ENCODE data around the gene NTN4. TPM values are rescaled to one million over a fixed set of nuclear protein-coding genes. Genes with fewer than 3 reads are reported as not detected.
A peak's percentile ranks its signal among the peaks of the same experiment; 100 is the strongest.

The NTN4 gene
- total and polyA plus RNA-seq, 4 donors = 22.1 to 72.4 (median 53.5) TPM

DNA sequence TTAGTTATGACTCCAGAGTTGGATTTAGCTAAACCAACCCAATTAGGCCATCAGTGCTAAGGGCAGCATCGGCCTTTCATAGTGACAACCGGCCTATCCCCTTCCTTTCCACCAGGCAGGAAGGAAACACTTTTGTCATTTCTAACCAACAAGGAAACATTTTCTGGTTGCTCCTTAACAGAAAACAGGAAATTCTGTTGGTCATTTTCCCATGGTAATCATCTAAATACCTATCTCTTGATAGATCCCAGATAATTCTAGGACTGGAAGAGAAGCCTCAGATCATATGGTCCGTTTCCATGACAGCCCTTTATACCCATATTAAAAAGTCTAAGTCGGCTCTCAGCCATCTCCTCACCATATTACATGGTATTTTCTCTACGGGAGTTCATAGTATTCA lies 160.1 kb downstream of the NTN4 start:
- H3K4me1 ChIP-seq (ENCODE audit: control insufficient read depth in 5 of 5, insufficient read depth in 5 of 5, low read length in 5 of 5) = peaks cover 0 to 4% (median 0%) of the 10 kb centered on the region in 5 donors
- no peaks in the 10 kb centered on the region for H3K27me3 ChIP-seq (ENCODE audit: control insufficient read depth in 3 of 3, insufficient read depth in 3 of 3, low read length in 2 of 3)
- DNase-seq (no peak), ATAC-seq (ENCODE audit: insufficient read depth, low FRiP score) (no peak)
- no peak overlapping the region for H3K9ac ChIP-seq (ENCODE audit: insufficient read depth in 1 of 2, low read length in 2 of 2)
- no peak overlapping the region for H3K4me3 ChIP-seq
- 69 to 73% methylated on average over 5 of the region's 5 CpGs for WGBS, 2 donors
- H3K36me3 ChIP-seq (ENCODE audit: control insufficient read depth in 4 of 4, insufficient read depth in 4 of 4, low read length in 4 of 4) = no peaks in the 10 kb centered on the region
- TF ChIP-seq, protein P1, sequence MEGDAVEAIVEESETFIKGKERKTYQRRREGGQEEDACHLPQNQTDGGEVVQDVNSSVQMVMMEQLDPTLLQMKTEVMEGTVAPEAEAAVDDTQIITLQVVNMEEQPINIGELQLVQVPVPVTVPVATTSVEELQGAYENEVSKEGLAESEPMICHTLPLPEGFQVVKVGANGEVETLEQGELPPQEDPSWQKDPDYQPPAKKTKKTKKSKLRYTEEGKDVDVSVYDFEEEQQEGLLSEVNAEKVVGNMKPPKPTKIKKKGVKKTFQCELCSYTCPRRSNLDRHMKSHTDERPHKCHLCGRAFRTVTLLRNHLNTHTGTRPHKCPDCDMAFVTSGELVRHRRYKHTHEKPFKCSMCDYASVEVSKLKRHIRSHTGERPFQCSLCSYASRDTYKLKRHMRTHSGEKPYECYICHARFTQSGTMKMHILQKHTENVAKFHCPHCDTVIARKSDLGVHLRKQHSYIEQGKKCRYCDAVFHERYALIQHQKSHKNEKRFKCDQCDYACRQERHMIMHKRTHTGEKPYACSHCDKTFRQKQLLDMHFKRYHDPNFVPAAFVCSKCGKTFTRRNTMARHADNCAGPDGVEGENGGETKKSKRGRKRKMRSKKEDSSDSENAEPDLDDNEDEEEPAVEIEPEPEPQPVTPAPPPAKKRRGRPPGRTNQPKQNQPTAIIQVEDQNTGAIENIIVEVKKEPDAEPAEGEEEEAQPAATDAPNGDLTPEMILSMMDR (IDR thresholded peaks at IDR 0.05; ENCODE audit: control extremely low read depth, extremely low read depth) = no peak
- H3K27ac ChIP-seq (ENCODE audit: low read depth in 1 of 2, low read length in 1 of 2) = no peak overlapping the region
- no peaks in the 10 kb centered on the region for H3K9me3 ChIP-seq (ENCODE audit: control insufficient read depth in 4 of 4, insufficient read depth in 3 of 4, low read length in 3 of 4)

GRCh38 chr12:95629392-95629791 lies 161.2 kb downstream of the NTN4 start:
- Histone ChIP-seq H3K27me3 (ENCODE audit: control insufficient read depth in 3 of 3, insufficient read depth in 3 of 3, low read length in 2 of 3) (no peaks in the 10 kb centered on the region), H3K36me3 (ENCODE audit: control insufficient read depth in 4 of 4, insufficient read depth in 4 of 4, low read length in 4 of 4) (no peaks in the 10 kb centered on the region), H3K9me3 (ENCODE audit: control insufficient read depth in 4 of 4, insufficient read depth in 3 of 4, low read length in 3 of 4) (no peaks in the 10 kb centered on the region), H3K4me3 (no peak overlapping the region), H3K27ac (ENCODE audit: low read depth in 1 of 2, low read length in 1 of 2) (no peak overlapping the region), H3K9ac (ENCODE audit: insufficient read depth in 1 of 2, low read length in 2 of 2) (no peak overlapping the region), H3K4me1 (ENCODE audit: control insufficient read depth in 5 of 5, insufficient read depth in 5 of 5, low read length in 5 of 5) (peaks cover 0 to 4% (median 0%) of the 10 kb centered on the region in 5 donors)
- WGBS, 2 donors = 80 to 86% methylated on average over 3 of the region's 3 CpGs
- ATAC-seq (ENCODE audit: insufficient read depth, low FRiP score) (no peak), DNase-seq (no peak)
- TF ChIP-seq, protein P1 (IDR thresholded peaks at IDR 0.05; ENCODE audit: control extremely low read depth, extremely low read depth) = no peak

GRCh38 chr12:95626854-95627253 lies 163.7 kb downstream of the NTN4 start:
- DNase-seq (no peak), ATAC-seq (ENCODE audit: insufficient read depth, low FRiP score) (no peak)
- Histone ChIP-seq H3K4me1 (ENCODE audit: control insufficient read depth in 5 of 5, insufficient read depth in 5 of 5, low read length in 5 of 5) (no peaks in the 10 kb centered on the region), H3K36me3 (ENCODE audit: control insufficient read depth in 4 of 4, insufficient read depth in 4 of 4, low read length in 4 of 4) (no peaks in the 10 kb centered on the region), H3K9me3 (ENCODE audit: control insufficient read depth in 4 of 4, insufficient read depth in 3 of 4, low read length in 3 of 4) (no peaks in the 10 kb centered on the region), H3K4me3 (no peak overlapping the region), H3K27me3 (ENCODE audit: control insufficient read depth in 3 of 3, insufficient read depth in 3 of 3, low read length in 2 of 3) (no peaks in the 10 kb centered on the region), H3K9ac (ENCODE audit: insufficient read depth in 1 of 2, low read length in 2 of 2) (no peak overlapping the region), H3K27ac (ENCODE audit: low read depth in 1 of 2, low read length in 1 of 2) (no peak overlapping the region)
- TF ChIP-seq, protein P1 (IDR thresholded peaks at IDR 0.05; ENCODE audit: control extremely low read depth, extremely low read depth) = no peak
- WGBS, 2 donors = 92 to 93% methylated on average over 5 of the region's 5 CpGs

DNA sequence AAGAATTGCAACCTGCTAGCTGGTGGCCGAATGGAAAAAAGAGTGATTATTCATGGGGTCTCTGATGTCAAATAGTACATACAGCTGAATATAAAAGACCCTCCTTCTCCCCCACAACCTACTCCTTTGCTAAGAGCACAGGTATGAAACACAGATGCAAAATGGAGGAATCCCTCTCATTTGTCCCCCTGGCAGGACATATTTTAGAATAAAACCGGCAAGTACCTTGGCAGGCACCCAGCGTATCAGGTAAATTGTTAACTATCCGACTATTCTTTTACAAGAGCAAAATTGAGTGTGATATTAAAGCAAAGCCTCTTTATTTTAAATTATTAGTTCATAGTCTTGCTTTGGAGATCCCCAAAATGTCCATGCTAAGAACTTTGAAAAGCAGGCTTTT lies 165.6 kb downstream of the NTN4 start:
- Histone ChIP-seq H3K27ac (ENCODE audit: low read depth in 1 of 2, low read length in 1 of 2) (no peak overlapping the region), H3K4me3 (no peak overlapping the region), H3K9me3 (ENCODE audit: control insufficient read depth in 4 of 4, insufficient read depth in 3 of 4, low read length in 3 of 4) (peaks cover 0 to under 1% (median 0%) of the 10 kb centered on the region in 4 donors), H3K9ac (ENCODE audit: insufficient read depth in 1 of 2, low read length in 2 of 2) (no peak overlapping the region), H3K27me3 (ENCODE audit: control insufficient read depth in 3 of 3, insufficient read depth in 3 of 3, low read length in 2 of 3) (no peaks in the 10 kb centered on the region), H3K4me1 (ENCODE audit: control insufficient read depth in 5 of 5, insufficient read depth in 5 of 5, low read length in 5 of 5) (no peaks in the 10 kb centered on the region), H3K36me3 (ENCODE audit: control insufficient read depth in 4 of 4, insufficient read depth in 4 of 4, low read length in 4 of 4) (no peaks in the 10 kb centered on the region)
- DNase-seq = peak in 1 of 3 donors; percentile 28
- TF ChIP-seq, protein P1 (IDR thresholded peaks at IDR 0.05; ENCODE audit: control extremely low read depth, extremely low read depth) = no peak
- no peak for ATAC-seq (ENCODE audit: insufficient read depth, low FRiP score)
- WGBS, 2 donors = 71 to 85% methylated on average over 4 of the region's 4 CpGs
